MCF 10A (cell line): ENCODE data around the gene MEGF10. TPM values are rescaled to one million over a fixed set of nuclear protein-coding genes. Genes with fewer than 3 reads are reported as not detected.
A peak's percentile ranks its signal among the peaks of the same experiment; 100 is the strongest.

ENCODE experiments used
- BruUV-seq: library from RNA; stranded (reverse); fragments of 400-500 nt; replicated peaks from 2 replicates; lab custom pipeline; 2021; lab: Mats Ljungman, UMichigan
- CTCF ChIA-PET: fragments of 300-600 bp; sonication (Branson Sonifier 250); formaldehyde crosslinking; extraction: SDS; loops from one replicate; lab custom pipeline; 2021; ENCODE audit warnings: antibody characterized with exemption, inconsistent platforms; lab: Yijun Ruan, JAX
- POLR2A ChIA-PET: fragments of 300-600, 350-650 bp; sonication (Branson Sonifier 250); formaldehyde crosslinking; extraction: SDS; loops from one replicate; lab custom pipeline; 2020; ENCODE audit warnings: antibody characterized with exemption, inconsistent platforms; lab: Yijun Ruan, JAX
- DNase-seq: peaks from one replicate; pipeline ENCODE4 v3.0.0-alpha.2; 2018; ENCODE audit not compliant: unreplicated experiment
- H3K27ac Mint-ChIP-seq: one replicate; pipeline ENCODE4 v1.8.0; 2022; ENCODE audit warnings: mild to moderate bottlenecking, low read depth, mixed read lengths; ENCODE audit not compliant: unreplicated experiment
- H3K27me3 Mint-ChIP-seq: one replicate; pipeline ENCODE4 v1.8.0; 2022; ENCODE audit warnings: mixed read lengths; ENCODE audit not compliant: insufficient read depth, unreplicated experiment
- H3K36me3 Mint-ChIP-seq: one replicate; pipeline ENCODE4 v1.8.0; 2022; ENCODE audit warnings: mild to moderate bottlenecking, moderate library complexity, mixed read lengths; ENCODE audit not compliant: insufficient read depth, unreplicated experiment
- H3K4me1 Mint-ChIP-seq: one replicate; pipeline ENCODE4 v1.8.0; 2022; ENCODE audit warnings: mixed read lengths; ENCODE audit not compliant: insufficient read depth, unreplicated experiment
- H3K4me3 Mint-ChIP-seq: one replicate; pipeline ENCODE4 v1.8.0; 2022; ENCODE audit warnings: mild to moderate bottlenecking, moderate library complexity, mixed read lengths; ENCODE audit not compliant: unreplicated experiment
- H3K9me3 Mint-ChIP-seq: one replicate; pipeline ENCODE4 v1.8.0; 2022; ENCODE audit warnings: mixed read lengths; ENCODE audit not compliant: unreplicated experiment
- CTCF ChIP-seq: fragments of 200-600 bp; IDR thresholded peaks from one replicate; pipeline ENCODE4 v1.8.0; 2022; ENCODE audit warnings: antibody characterized with exemption, mild to moderate bottlenecking; ENCODE audit not compliant: unreplicated experiment
- intact Hi-C: fragments of 100-400 bp; cut with micrococcal nuclease; formaldehyde crosslinking; loops from 2 replicates; pipeline ENCODE4 v1.14.1; 2022
- total RNA-seq: library from RNA; stranded (reverse); gene quantifications from 2 replicates; pipeline ENCODE4 v1.2.3, GENCODE V29; 2022

MEGF10 gene
- total RNA-seq, 1 experiment from 2014 or later: not detected

GRCh38 chr5:127409246-127409917 lies 118.8 kb downstream of the MEGF10 start:
- no peak overlapping the region for H3K27ac Mint-ChIP-seq
- H3K4me3 Mint-ChIP-seq: no peak overlapping the region
- TF ChIP-seq CTCF: no peak
- no peaks in the 10 kb centered on the region for H3K27me3 Mint-ChIP-seq
- POLR2A ChIA-PET: interaction anchor here (0.5 to 0.9 kb wide), 5 partner anchors 9 to 601 kb away, joined by 3 to 4 read pairs (median 3); no protein-coding TSS in a partner anchor
- no peaks in the 10 kb centered on the region for H3K9me3 Mint-ChIP-seq
- DNase-seq: no peak
- BruUV-seq: no TSS peak
- CTCF ChIA-PET: interaction anchor here (1.1 to 2.3 kb wide), 2 partner anchors 10 to 143 kb away, joined by 3 to 9 read pairs; no protein-coding TSS in a partner anchor
- no peaks in the 10 kb centered on the region for H3K4me1 Mint-ChIP-seq
- no peaks in the 10 kb centered on the region for H3K36me3 Mint-ChIP-seq
- intact Hi-C loops: no loop called here

- H3K27me3 Mint-ChIP-seq: no peaks in the 10 kb centered on the region
- no peak overlapping the region for H3K27ac Mint-ChIP-seq
- no TSS peak for BruUV-seq
- peak overlapping the region; percentile 32 for H3K4me3 Mint-ChIP-seq
- H3K36me3 Mint-ChIP-seq: no peaks in the 10 kb centered on the region
- no peak for DNase-seq
- intact Hi-C loops: no loop called here
- no peaks in the 10 kb centered on the region for H3K4me1 Mint-ChIP-seq
- TF ChIP-seq CTCF: no peak
- ChIA-PET POLR2A (interaction anchor here (0.6 to 0.9 kb wide), 2 partner anchors 12 to 153 kb away, joined by 3 to 4 read pairs; no protein-coding TSS in a partner anchor), CTCF (interaction anchor here (1.1 to 2.3 kb wide), 2 partner anchors 9 to 143 kb away, joined by 3 to 9 read pairs; no protein-coding TSS in a partner anchor)
- no peaks in the 10 kb centered on the region for H3K9me3 Mint-ChIP-seq
These were observed 119.5 kb downstream of the MEGF10 start for GRCh38 chr5:127409921-127410675.

- TF ChIP-seq CTCF: no peak
- no peaks in the 10 kb centered on the region for H3K9me3 Mint-ChIP-seq
- H3K27ac Mint-ChIP-seq: no peak overlapping the region
- BruUV-seq: no TSS peak
- CTCF ChIA-PET: no interaction called here
- H3K4me1 Mint-ChIP-seq: no peaks in the 10 kb centered on the region
- no peak for DNase-seq
- no peak overlapping the region for H3K4me3 Mint-ChIP-seq
- no peaks in the 10 kb centered on the region for H3K27me3 Mint-ChIP-seq
- H3K36me3 Mint-ChIP-seq: no peaks in the 10 kb centered on the region
- POLR2A ChIA-PET: no interaction called here
- intact Hi-C loops: no loop called here
These were observed 120.4 kb downstream of the MEGF10 start for GRCh38 chr5:127410959-127411358.

- no TSS peak for BruUV-seq
- no peak overlapping the region for H3K4me3 Mint-ChIP-seq
- H3K27ac Mint-ChIP-seq: no peak overlapping the region
- intact Hi-C loops: no loop called here
- no peak for DNase-seq
- H3K4me1 Mint-ChIP-seq: no peaks in the 10 kb centered on the region
- ChIA-PET POLR2A (no interaction called here), CTCF (no interaction called here)
- no peaks in the 10 kb centered on the region for H3K27me3 Mint-ChIP-seq
- no peaks in the 10 kb centered on the region for H3K36me3 Mint-ChIP-seq
- TF ChIP-seq CTCF: no peak
- H3K9me3 Mint-ChIP-seq: no peaks in the 10 kb centered on the region
These were observed 120.8 kb downstream of the MEGF10 start for GRCh38 chr5:127411381-127411780.
